CD8-positive, alpha-beta memory T cell (primary cell): ENCODE results near the gene IL6ST. TPM values are rescaled to one million over a fixed set of nuclear protein-coding genes. Genes with fewer than 3 reads are reported as not detected.
A peak's percentile ranks its signal among the peaks of the same experiment; 100 is the strongest.

ENCODE experiments used
- CTCF ChIA-PET: fragments of 350-600 bp; sonication (Branson Sonifier 250); formaldehyde crosslinking; loops from one replicate; lab custom pipeline; 2021; ENCODE audit warnings: antibody characterized with exemption; lab: Charles Lee
- POLR2A ChIA-PET: fragments of 350-600 bp; sonication (Branson Sonifier 250); formaldehyde crosslinking; loops from one replicate; lab custom pipeline; 2021; ENCODE audit warnings: antibody characterized with exemption; lab: Charles Lee
- DNase-seq, 5 donors: peaks; one replicate each; pipeline versions ENCODE4 v3.0.0 to v3.0.0-alpha.2; 2020 to 2022; ENCODE audit warnings: mixed read lengths in 1 of 5
- H3K27ac ChIP-seq: one replicate; pipeline ENCODE4 v1.7.0; 2013; ENCODE audit warnings: low read depth, mild to moderate bottlenecking, low read length, moderate library complexity
- H3K27me3 ChIP-seq: 2 replicates; pipeline ENCODE4 v1.7.0; 2013; ENCODE audit warnings: low read length, mild to moderate bottlenecking; ENCODE audit not compliant: insufficient read depth, poor library complexity, severe bottlenecking
- H3K36me3 ChIP-seq: 2 replicates; pipeline ENCODE4 v1.7.0; 2013; ENCODE audit warnings: mild to moderate bottlenecking, low read length, moderate library complexity; ENCODE audit not compliant: insufficient read depth
- H3K4me1 ChIP-seq: 2 replicates; pipeline ENCODE4 v1.7.0; 2013; ENCODE audit warnings: mild to moderate bottlenecking, low read length, moderate library complexity; ENCODE audit not compliant: insufficient read depth
- H3K4me3 ChIP-seq: 2 replicates; pipeline ENCODE4 v1.7.0; 2013; ENCODE audit warnings: mild to moderate bottlenecking, low read length
- H3K9me3 ChIP-seq: 2 replicates; pipeline ENCODE4 v1.7.0; 2013; ENCODE audit warnings: mild to moderate bottlenecking, low read length
- H3K27ac Mint-ChIP-seq, 8 donors: one replicate each; pipeline ENCODE4 v1.8.0; 2020 to 2021; ENCODE audit warnings: mixed read lengths in 8 of 8, mild to moderate bottlenecking in 6 of 8, inconsistent platforms in 3 of 8, moderate library complexity in 3 of 8
- H3K27me3 Mint-ChIP-seq, 2 donors: one replicate each; pipeline ENCODE4 v1.8.0; 2020 to 2021; ENCODE audit warnings: mixed read lengths in 2 of 2, mild to moderate bottlenecking in 1 of 2, moderate library complexity in 1 of 2
- H3K36me3 Mint-ChIP-seq, 3 donors: one replicate each; pipeline ENCODE4 v1.8.0; 2020 to 2021; ENCODE audit warnings: mixed read lengths in 3 of 3, inconsistent platforms in 1 of 3, mild to moderate bottlenecking in 1 of 3
- H3K4me1 Mint-ChIP-seq, 3 donors: one replicate each; pipeline ENCODE4 v1.8.0; 2020 to 2021; ENCODE audit warnings: mixed read lengths in 3 of 3, inconsistent platforms in 1 of 3, mild to moderate bottlenecking in 1 of 3
- H3K4me3 Mint-ChIP-seq, 7 donors: one replicate each; pipeline ENCODE4 v1.8.0; 2020 to 2021; ENCODE audit warnings: mixed read lengths in 7 of 7, mild to moderate bottlenecking in 6 of 7, moderate library complexity in 4 of 7, inconsistent platforms in 2 of 7
- H3K9me3 Mint-ChIP-seq, 5 donors: one replicate each; pipeline ENCODE4 v1.8.0; 2020 to 2022; ENCODE audit warnings: mixed read lengths in 5 of 5, mild to moderate bottlenecking in 3 of 5, moderate library complexity in 2 of 5, inconsistent platforms in 1 of 5
- polyA plus RNA-seq: library from polyadenylated mRNA; unstranded; fragments of 300-500 nt; fragmentation: Illumina TruSeq; gene quantifications from one replicate; pipeline ENCODE4 v1.2.3, GENCODE V29; 2021
- total RNA-seq, 2 experiments: library from RNA; stranded (reverse); gene quantifications; one replicate each; pipeline ENCODE4 v1.2.3, GENCODE V29; 2021

Gene IL6ST
- total and polyA plus RNA-seq, 3 experiments from 2014 or later: 18.1 to 60.0 (median 52.2) TPM

- Mint-ChIP-seq H3K4me3 (peak overlapping the region in 4 of 7 donors; percentile 4 to 74 (median 43)), H3K4me1 (peaks cover 7 to 20% (median 15%) of the 10 kb centered on the region in 3 donors), H3K27me3 (peaks cover 3 to 22% of the 10 kb centered on the region in 2 donors), H3K9me3 (no peaks in the 10 kb centered on the region), H3K27ac (peak overlapping the region in 1 of 8 donors; percentile 76), H3K36me3 (no peaks in the 10 kb centered on the region)
- Histone ChIP-seq H3K9me3 (no peaks in the 10 kb centered on the region), H3K27me3 (no peaks in the 10 kb centered on the region), H3K4me1 (peaks cover 2% of the 10 kb centered on the region), H3K4me3 (no peak overlapping the region), H3K36me3 (no peaks in the 10 kb centered on the region), H3K27ac (no peak overlapping the region)
- ChIA-PET CTCF (interaction anchor here (1.0 kb wide), 1 partner anchor 38 kb away, joined by 3 read pairs; no protein-coding TSS in a partner anchor), POLR2A (no interaction called here)
- peak in 2 of 5 donors; percentile 12 to 18 for DNase-seq
Measured at GRCh38 chr5:55897905-55898304, 96.9 kb downstream of the IL6ST start.

- POLR2A ChIA-PET: no interaction called here
Measured at GRCh38 chr5:55897206-55897894, 97.4 kb downstream of the IL6ST start.

GRCh38 chr5:55896663-55897062, 98.1 kb downstream of the IL6ST start:
- H3K27me3 Mint-ChIP-seq: peaks cover 3 to 18% of the 10 kb centered on the region in 2 donors
- peak overlapping the region in 1 of 7 donors; percentile 67 for H3K4me3 Mint-ChIP-seq
- no peaks in the 10 kb centered on the region for H3K36me3 Mint-ChIP-seq
- no peak overlapping the region for H3K27ac ChIP-seq
- H3K36me3 ChIP-seq: no peaks in the 10 kb centered on the region
- H3K27ac Mint-ChIP-seq: no peak overlapping the region
- no peak for DNase-seq
- peaks cover 0 to 1% (median 0%) of the 10 kb centered on the region in 5 donors for H3K9me3 Mint-ChIP-seq
- no peaks in the 10 kb centered on the region for H3K9me3 ChIP-seq
- peaks cover 2 to 11% (median 10%) of the 10 kb centered on the region in 3 donors for H3K4me1 Mint-ChIP-seq
- ChIA-PET CTCF (no interaction called here), POLR2A (no interaction called here)
- no peaks in the 10 kb centered on the region for H3K4me1 ChIP-seq
- H3K27me3 ChIP-seq: no peaks in the 10 kb centered on the region
- no peak overlapping the region for H3K4me3 ChIP-seq

More at GRCh38 chr5:55897206-55897894, 97.4 kb downstream of the IL6ST start:
- Mint-ChIP-seq H3K4me3 (peak overlapping the region in 5 of 7 donors; percentile 35 to 74 (median 45)), H3K27ac (peak overlapping the region in 3 of 8 donors; percentile 70 to 76 (median 74)), H3K36me3 (no peaks in the 10 kb centered on the region), H3K27me3 (peaks cover 3 to 22% of the 10 kb centered on the region in 2 donors), H3K4me1 (peaks cover 2 to 15% (median 11%) of the 10 kb centered on the region in 3 donors), H3K9me3 (peaks cover 0 to 1% (median 0%) of the 10 kb centered on the region in 5 donors)
- H3K27ac ChIP-seq: no peak overlapping the region
- H3K27me3 ChIP-seq: no peaks in the 10 kb centered on the region
- no peaks in the 10 kb centered on the region for H3K4me1 ChIP-seq
- CTCF ChIA-PET: no interaction called here
- no peaks in the 10 kb centered on the region for H3K36me3 ChIP-seq
- H3K4me3 ChIP-seq: no peak overlapping the region
- H3K9me3 ChIP-seq: no peaks in the 10 kb centered on the region
- no peak for DNase-seq

GRCh38 chr5:55896238-55896637, 98.5 kb downstream of the IL6ST start:
- Mint-ChIP-seq H3K27ac (peak overlapping the region in 1 of 8 donors; percentile 9), H3K4me3 (no peak overlapping the region), H3K27me3 (peaks cover 3 to 18% of the 10 kb centered on the region in 2 donors), H3K36me3 (no peaks in the 10 kb centered on the region), H3K9me3 (peaks cover 0 to 1% (median 0%) of the 10 kb centered on the region in 5 donors), H3K4me1 (peaks cover 2 to 11% (median 10%) of the 10 kb centered on the region in 3 donors)
- Histone ChIP-seq H3K4me1 (no peaks in the 10 kb centered on the region), H3K9me3 (no peaks in the 10 kb centered on the region), H3K27me3 (no peaks in the 10 kb centered on the region), H3K27ac (no peak overlapping the region), H3K4me3 (no peak overlapping the region), H3K36me3 (no peaks in the 10 kb centered on the region)
- CTCF ChIA-PET: no interaction called here
- POLR2A ChIA-PET: no interaction called here
- no peak for DNase-seq

GRCh38 chr5:55895346-55895745, 99.4 kb downstream of the IL6ST start:
- Histone ChIP-seq H3K4me1 (no peaks in the 10 kb centered on the region), H3K27ac (no peak overlapping the region), H3K4me3 (no peak overlapping the region), H3K9me3 (no peaks in the 10 kb centered on the region), H3K36me3 (no peaks in the 10 kb centered on the region), H3K27me3 (no peaks in the 10 kb centered on the region)
- Mint-ChIP-seq H3K36me3 (no peaks in the 10 kb centered on the region), H3K27ac (no peak overlapping the region), H3K27me3 (peaks cover 1 to 18% of the 10 kb centered on the region in 2 donors), H3K9me3 (peaks cover 0 to 1% (median 0%) of the 10 kb centered on the region in 5 donors), H3K4me3 (no peak overlapping the region), H3K4me1 (peaks cover 2 to 10% (median 10%) of the 10 kb centered on the region in 3 donors)
- POLR2A ChIA-PET: no interaction called here
- no peak for DNase-seq
- CTCF ChIA-PET: no interaction called here

GRCh38 chr5:55894135-55894534, 100.6 kb downstream of the IL6ST start:
- no peaks in the 10 kb centered on the region for H3K36me3 ChIP-seq
- H3K36me3 Mint-ChIP-seq: no peaks in the 10 kb centered on the region
- peaks cover 1 to 11% of the 10 kb centered on the region in 2 donors for H3K27me3 Mint-ChIP-seq
- no peak overlapping the region for H3K27ac Mint-ChIP-seq
- ChIA-PET CTCF (interaction anchor here (1.6 kb wide), 1 partner anchor 9 kb away, joined by 3 read pairs; no protein-coding TSS in a partner anchor), POLR2A (no interaction called here)
- H3K27me3 ChIP-seq: no peaks in the 10 kb centered on the region
- H3K4me1 Mint-ChIP-seq: peaks cover 2 to 10% (median 10%) of the 10 kb centered on the region in 3 donors
- no peak overlapping the region for H3K4me3 ChIP-seq
- no peak overlapping the region for H3K4me3 Mint-ChIP-seq
- H3K27ac ChIP-seq: no peak overlapping the region
- H3K9me3 ChIP-seq: no peaks in the 10 kb centered on the region
- no peaks in the 10 kb centered on the region for H3K4me1 ChIP-seq
- no peak for DNase-seq
- peaks cover 0 to 1% (median 0%) of the 10 kb centered on the region in 5 donors for H3K9me3 Mint-ChIP-seq

- H3K4me1 Mint-ChIP-seq: peaks cover 0 to 6% (median 4%) of the 10 kb centered on the region in 3 donors
- no peak overlapping the region for H3K27ac Mint-ChIP-seq
- POLR2A ChIA-PET: no interaction called here
- H3K9me3 ChIP-seq: no peaks in the 10 kb centered on the region
- H3K4me3 Mint-ChIP-seq: no peak overlapping the region
- H3K36me3 Mint-ChIP-seq: no peaks in the 10 kb centered on the region
- H3K9me3 Mint-ChIP-seq: peaks cover 0 to 1% (median 0%) of the 10 kb centered on the region in 5 donors
- no peaks in the 10 kb centered on the region for H3K36me3 ChIP-seq
- CTCF ChIA-PET: interaction anchor here (1.6 kb wide), 1 partner anchor 11 kb away, joined by 3 read pairs; no protein-coding TSS in a partner anchor
- H3K4me1 ChIP-seq: no peaks in the 10 kb centered on the region
- H3K4me3 ChIP-seq: no peak overlapping the region
- no peak overlapping the region for H3K27ac ChIP-seq
- no peaks in the 10 kb centered on the region for H3K27me3 ChIP-seq
- peaks cover 1 to 5% of the 10 kb centered on the region in 2 donors for H3K27me3 Mint-ChIP-seq
- DNase-seq: no peak
Measured at GRCh38 chr5:55892479-55892878, 102.3 kb downstream of the IL6ST start.

GRCh38 chr5:55888205-55888604, 106.6 kb downstream of the IL6ST start:
- H3K4me1 Mint-ChIP-seq: peaks cover 0 to 2% (median 0%) of the 10 kb centered on the region in 3 donors
- no peak for DNase-seq
- H3K27ac Mint-ChIP-seq: no peak overlapping the region
- ChIA-PET POLR2A (no interaction called here), CTCF (no interaction called here)
- Histone ChIP-seq H3K4me1 (no peaks in the 10 kb centered on the region), H3K27ac (no peak overlapping the region), H3K36me3 (no peaks in the 10 kb centered on the region), H3K27me3 (no peaks in the 10 kb centered on the region), H3K9me3 (no peaks in the 10 kb centered on the region), H3K4me3 (no peak overlapping the region)
- no peaks in the 10 kb centered on the region for H3K36me3 Mint-ChIP-seq
- peaks cover 5 to 6% of the 10 kb centered on the region in 2 donors for H3K27me3 Mint-ChIP-seq
- H3K4me3 Mint-ChIP-seq: no peak overlapping the region
- peaks cover 0 to 1% (median 0%) of the 10 kb centered on the region in 5 donors for H3K9me3 Mint-ChIP-seq
